GM12874 (cell line): ENCODE measurements around the gene ARHGEF40.

Source experiments
- CTCF ChIP-seq: IDR thresholded peaks from 2 replicates; pipeline ENCODE4 v1.5.1; 2011; ENCODE audit warnings: low read depth, mild to moderate bottlenecking, control low read depth, low read length, moderate library complexity; ENCODE audit not compliant: insufficient read depth

Gene ARHGEF40

GRCh38 chr14:21081521-21082142, 11.5 kb downstream of the ARHGEF40 start:
- no peak for TF ChIP-seq CTCF

- no peak for TF ChIP-seq CTCF
These were observed 13.6 kb downstream of the ARHGEF40 start for GRCh38 chr14:21083565-21084325.

- no peak for TF ChIP-seq CTCF
These were observed 14.3 kb downstream of the ARHGEF40 start for GRCh38 chr14:21084396-21084795.

GRCh38 chr14:21084998-21085853, 15.1 kb downstream of the ARHGEF40 start:
- no peak for TF ChIP-seq CTCF

- TF ChIP-seq CTCF: no peak
These were observed 16.8 kb downstream of the ARHGEF40 start for GRCh38 chr14:21086908-21087293.

- no peak for TF ChIP-seq CTCF
These were observed 17.4 kb downstream of the ARHGEF40 start for GRCh38 chr14:21087294-21088091.
